IPS DF 4.7 (cell line): ENCODE results near the gene RER1.
A peak's percentile ranks its signal among the peaks of the same experiment; 100 is the strongest.

ENCODE experiments used
- DNase-seq: peaks from one replicate; pipeline ENCODE4 v3.0.0-alpha.2; 2013; ENCODE audit warnings: low spot score; ENCODE audit errors: extremely low read depth

The RER1 gene, protein sequence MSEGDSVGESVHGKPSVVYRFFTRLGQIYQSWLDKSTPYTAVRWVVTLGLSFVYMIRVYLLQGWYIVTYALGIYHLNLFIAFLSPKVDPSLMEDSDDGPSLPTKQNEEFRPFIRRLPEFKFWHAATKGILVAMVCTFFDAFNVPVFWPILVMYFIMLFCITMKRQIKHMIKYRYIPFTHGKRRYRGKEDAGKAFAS

GRCh38 chr1:2391041-2391930, at the start of gene RER1, which contains the start of gene MORN1:
TSS of gene RER1 (plus strand) at chr1:2391841. CDS start at chr1:2395791, 3,950 bp downstream.
TSS of gene MORN1 (minus strand) at chr1:2391554. CDS start at chr1:2391533, 21 bp downstream.
- DNase-seq = peak; percentile 86

GRCh38 chr1:2342384-2343022, 49.1 kb upstream of the RER1 start:
- DNase-seq = no peak

DNA sequence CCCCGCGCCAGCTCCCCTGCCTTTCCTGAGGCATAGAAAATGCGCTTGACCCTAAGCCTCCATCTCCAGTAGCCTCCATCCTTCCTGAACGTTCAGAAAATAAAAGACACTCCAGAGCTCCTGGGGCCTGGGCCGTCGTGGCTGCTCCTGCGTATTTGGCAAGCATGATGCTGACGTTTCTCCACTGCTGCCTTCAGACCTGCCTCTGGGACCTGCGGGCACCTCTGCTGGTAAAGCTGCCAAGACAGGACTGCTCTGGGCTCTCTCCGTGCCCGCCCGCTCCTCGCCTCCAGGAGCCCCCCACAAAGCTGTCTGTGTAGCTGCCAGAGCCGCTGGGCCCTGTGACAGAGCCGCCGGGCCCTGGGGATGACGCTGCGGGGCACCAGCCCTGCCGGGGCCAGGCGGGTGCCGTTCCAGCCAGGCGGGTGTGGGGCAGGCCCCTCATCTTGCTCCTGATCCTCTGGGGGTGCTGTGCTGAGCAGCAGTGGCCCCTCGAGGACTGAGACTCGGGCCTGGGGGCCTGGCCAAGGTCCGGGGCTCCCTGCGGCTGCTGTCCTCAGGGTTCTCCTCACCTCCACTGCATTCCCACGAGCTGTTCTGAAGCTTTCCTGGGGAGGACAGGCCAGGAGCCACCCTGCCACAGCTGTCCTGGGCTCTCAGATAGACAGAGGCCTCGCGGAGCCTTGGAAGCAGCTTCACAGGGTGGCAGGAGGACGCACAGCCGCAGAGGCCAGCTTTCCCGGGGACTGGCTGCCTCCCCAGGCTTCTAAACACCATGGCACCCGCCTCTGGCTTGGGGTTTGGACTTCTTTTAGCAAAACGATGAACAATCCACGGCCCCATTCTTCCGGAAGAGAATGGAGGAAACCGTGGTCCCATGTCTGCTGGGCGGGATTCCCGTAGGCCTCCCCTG, 48.4 kb upstream of the RER1 start:
- DNase-seq = no peak

DNA sequence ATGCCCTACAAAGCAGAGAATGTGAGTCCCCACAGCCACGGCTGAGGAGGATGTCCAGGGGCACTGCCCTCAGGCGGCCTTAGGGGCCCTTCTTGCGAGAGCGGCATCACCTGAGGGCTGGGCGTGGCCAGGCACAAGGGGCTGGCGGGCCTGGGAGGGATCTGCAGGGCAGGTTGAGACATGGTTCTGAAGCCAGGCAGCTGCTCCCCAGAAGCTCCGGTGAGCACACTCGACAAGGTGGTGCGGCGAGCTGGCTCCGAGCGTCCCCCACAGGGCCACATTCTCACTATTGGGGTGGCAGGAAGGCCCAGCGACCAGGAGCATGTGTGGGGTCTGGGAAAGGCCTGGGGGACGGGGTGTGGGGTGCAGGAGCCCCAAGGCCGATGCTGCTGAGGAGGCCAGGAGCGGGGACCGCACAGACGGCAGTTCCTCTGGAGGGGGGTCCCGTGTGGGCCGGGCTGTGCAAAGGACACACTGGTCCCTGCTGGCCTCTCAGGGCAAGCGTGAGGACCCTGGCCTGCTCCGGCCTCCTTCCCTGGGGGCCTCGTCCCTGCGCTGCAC, 47.4 kb upstream of the RER1 start:
- no peak for DNase-seq

GRCh38 chr1:2344744-2345296, 46.8 kb upstream of the RER1 start:
- DNase-seq = no peak

DNA sequence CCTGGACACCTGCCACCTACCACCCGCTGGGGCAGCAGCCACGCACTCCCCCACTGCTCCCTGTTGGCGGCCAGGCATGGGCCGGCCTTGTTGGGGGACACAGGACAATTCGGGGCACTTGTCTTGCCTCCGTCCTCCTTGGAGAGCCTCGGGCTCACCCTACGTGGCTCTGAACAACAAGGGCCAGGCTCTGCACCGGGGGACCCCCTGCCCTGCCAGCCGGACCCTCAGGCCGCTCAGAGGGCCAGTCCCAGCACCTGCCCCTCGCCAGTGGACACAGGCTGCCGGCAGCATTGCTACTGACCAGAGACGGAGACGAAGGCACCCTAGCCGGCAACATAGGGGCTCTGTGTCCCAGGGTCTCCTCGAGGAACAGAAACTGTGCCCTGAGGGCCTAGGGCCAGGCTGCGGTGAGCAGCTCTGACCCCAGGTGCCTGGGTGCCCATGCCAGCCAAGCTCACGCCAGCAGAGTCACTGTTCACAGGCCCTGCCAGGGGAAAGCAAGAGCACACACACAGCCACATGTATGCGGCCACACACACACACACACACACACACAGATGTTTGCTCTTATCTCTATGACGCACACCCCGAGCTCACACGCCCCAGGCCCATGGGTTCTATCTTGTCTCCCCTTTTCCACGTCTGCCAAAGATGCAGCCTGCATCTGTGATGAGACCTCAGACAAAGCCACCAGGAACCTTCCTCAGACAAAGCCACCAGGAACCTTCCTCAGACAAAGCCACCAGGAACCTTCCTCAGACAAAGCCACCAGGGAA, 46.2 kb upstream of the RER1 start:
- DNase-seq = no peak

DNA sequence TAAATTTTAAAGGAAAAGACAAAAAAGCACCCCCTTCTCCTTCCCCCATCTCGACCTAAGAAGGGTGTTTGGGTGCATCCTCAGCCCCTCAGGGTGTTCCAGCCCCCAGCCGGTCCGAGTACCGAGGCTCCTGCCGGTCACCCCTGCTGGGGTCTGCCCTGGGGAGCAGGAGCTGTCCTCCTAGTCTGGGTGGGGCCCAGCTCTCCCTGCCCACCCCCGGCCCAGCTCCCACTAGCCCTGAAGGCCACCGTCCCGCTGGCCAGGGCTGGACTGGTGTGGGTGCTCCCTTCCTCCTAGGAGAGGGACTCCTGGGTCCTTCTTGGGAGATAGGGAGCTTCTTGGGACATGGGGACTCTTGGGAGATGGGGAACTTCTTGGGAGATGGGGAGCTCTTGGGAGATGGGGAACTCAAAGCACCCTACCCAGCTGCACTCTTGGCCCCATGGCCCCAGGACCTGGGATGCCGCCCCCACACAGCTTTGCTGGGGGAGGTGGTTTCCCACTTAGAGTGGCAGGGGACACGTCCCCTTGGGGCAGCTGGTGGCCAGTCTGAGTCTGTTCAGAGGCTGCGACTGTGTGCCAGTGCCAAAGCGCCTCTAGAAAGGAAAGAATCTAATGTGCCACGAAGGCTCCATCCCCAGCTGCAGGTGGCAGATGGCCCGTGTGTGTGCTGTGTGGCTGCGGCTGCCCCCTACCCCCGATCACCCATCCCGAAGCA, 44.8 kb upstream of the RER1 start:
- no peak for DNase-seq

GRCh38 chr1:2347409-2347785, 44.2 kb upstream of the RER1 start:
- no peak for DNase-seq

GRCh38 chr1:2347896-2348295, 43.7 kb upstream of the RER1 start:
- no peak for DNase-seq

DNA sequence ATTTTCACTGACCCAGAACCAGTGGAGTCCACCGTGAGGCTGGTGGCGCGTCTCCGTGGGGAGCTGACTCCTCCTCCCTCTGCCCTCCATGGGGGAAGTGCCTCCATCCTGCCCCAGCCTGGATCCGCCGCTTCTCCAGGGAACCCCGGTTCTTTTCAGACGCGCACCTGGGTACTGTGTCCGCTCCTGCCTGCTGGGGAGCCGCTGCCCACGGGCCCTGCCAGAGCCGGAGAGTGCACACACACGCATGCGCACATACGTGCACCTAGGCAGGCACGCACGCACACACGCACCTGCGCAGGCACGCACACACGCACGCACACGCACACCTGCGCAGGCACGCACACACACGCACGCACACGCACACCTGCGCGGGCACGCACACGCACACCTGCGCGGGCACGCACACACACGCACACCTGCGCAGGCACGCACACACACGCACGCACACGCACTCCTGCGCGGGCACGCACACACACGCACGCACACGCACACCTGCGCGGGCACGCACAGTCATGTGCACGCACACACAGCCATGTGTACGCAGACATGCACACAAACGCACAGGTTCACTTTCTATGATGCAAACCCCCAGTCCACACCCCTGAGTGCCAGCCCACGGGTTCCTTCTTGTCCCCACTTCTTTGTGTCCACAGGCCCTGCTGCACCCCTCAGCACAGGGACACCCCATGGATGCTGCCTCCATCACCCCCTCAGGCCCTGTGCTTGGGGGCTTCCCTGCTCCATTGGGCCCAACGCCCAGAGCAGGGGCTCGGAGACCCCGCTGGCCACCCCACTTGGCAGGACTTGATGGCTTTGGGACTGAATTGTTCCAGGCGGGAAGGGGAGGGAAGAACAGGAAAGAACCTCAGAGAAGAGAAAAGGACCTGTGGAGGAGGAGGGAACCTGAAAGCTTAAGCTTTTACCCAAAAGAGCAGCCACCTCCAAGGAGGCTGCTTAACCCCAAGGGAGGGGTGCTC, 43.0 kb upstream of the RER1 start:
- no peak for DNase-seq

DNA sequence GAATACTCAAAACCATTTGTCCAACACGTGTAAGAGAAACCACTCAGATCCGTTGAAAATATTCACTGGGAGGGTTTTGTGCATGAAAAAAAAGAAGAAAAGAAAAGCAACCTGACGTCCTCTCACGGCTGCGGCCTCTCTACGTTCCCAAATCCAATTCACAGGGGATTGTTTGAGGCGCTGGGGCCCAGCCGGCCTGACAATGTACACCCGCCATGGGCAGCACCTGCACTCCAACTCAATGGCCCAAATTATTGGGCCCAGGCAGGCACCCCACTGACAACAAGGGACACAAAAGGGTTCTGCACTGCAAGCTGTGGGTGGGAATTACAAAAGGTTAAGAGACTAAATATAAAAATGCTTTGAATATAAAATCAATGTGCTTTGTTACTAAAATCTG, 41.8 kb upstream of the RER1 start:
- DNase-seq = no peak

- no peak for DNase-seq
Measured at GRCh38 chr1:2350501-2350900, 41.1 kb upstream of the RER1 start.

DNA sequence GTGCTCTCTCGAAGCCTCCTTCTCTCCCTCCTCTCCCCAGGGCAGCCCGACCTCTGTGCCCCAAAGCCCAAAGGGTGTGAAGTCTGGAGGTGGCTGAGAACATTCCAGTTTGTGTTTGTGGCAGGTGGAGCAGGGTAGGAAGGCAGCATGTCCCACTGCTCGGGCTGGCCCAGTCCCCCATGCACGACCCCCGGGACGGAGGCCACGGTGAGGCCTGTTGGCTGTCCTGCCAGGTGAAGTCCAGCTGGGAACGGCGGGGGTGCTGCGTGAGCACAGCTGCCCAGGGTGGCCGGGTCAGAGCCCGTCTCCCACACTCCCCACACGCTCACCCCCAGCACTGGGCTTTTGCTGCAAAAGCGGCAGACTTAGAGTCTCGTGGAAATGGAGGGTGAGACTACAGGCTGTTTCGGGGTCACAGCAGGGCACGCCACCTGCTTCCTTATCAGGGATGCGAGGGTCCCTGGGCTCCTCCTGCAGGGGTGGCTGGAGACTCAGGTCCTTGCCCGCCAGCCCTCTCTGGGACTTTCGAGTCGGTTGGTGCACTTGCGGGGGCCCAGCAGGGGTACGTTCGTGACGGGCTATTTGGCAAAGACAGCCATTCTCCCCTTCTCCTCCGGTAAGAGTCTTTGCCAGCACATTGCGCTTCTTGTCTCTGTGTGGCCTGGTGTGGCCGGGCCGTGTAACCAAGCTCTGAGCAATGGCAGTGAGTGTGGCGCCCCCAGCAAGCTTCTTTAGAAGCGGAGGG, 40.6 kb upstream of the RER1 start:
- DNase-seq = no peak

DNA sequence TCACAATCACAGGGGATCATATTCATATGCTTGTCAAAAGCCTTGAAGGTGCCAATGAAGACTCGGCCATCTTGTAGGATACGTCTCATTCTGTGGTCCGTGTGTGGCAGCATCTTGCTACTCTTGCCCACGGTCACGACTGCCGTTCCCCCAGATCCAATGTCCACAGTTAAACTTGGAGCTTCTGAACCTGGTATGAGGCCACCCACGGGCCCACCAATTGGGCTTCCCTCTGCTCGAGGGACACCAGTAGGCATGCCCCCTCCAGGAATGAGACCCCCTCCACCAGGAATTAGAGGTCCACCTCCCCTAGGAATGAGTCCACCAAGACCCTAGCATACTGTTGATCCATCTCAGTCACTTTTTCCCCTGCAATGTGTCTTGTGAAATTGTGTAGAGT, 39.9 kb upstream of the RER1 start:
- DNase-seq = no peak

DNA sequence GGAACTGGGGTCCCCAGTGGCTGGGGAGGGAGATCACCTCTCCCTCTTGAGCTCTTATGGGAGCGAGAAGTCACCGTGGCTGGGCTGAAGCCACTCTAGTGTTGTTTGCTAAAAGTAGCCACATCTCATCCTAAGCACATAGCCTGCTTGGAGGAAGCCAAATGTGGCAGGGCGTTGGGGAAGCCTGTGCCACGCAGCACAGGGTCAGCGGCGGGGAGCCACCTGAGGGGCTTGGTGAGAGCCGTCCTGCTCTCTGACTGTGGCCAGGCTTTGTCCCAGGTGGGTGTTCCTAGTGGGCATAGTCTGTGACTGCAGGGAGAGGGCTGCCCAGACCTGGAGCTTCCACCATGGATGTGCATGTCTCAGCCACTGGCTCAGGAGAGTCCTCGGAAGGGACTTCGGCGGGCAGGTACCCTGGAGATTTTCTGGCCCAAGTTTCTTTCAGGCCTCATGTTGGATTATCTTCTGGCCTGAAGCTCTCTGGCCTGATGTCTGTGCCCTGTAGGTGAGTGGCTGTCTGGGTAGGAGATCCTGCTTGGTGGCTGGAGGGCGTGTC, 39.2 kb upstream of the RER1 start:
- no peak for DNase-seq

- no peak for DNase-seq
Measured at GRCh38 chr1:2352897-2353550, 38.6 kb upstream of the RER1 start.
